CD4-positive, CD25-positive, alpha-beta regulatory T cell (primary cell): ENCODE measurements around the gene RFX3. TPM values are rescaled to one million over a fixed set of nuclear protein-coding genes. Genes with fewer than 3 reads are reported as not detected.
A peak's percentile ranks its signal among the peaks of the same experiment; 100 is the strongest.

Source experiments
- ATAC-seq, 2 donors: fragments of 150-1000 bp; cut with Tn5 transposase; one replicate each; pipeline ENCODE4 v1.10.0; 2021; ENCODE audit warnings: low read depth in 2 of 2, moderate number of reproducible peaks in 2 of 2, moderate library complexity in 1 of 2
- DNase-seq, 3 donors: peaks; one replicate each; pipeline versions ENCODE4 v3.0.0 to v3.0.0-alpha.2; 2012 to 2022; ENCODE audit warnings: mixed read lengths in 1 of 3
- H3K27ac ChIP-seq: one replicate; pipeline ENCODE4 v1.7.0; 2013; ENCODE audit warnings: mild to moderate bottlenecking, low read length; ENCODE audit not compliant: insufficient read depth, poor library complexity, severe bottlenecking
- H3K27me3 ChIP-seq: one replicate; pipeline ENCODE4 v1.7.0; 2013; ENCODE audit warnings: low read length; ENCODE audit not compliant: control insufficient read depth, insufficient read depth
- H3K36me3 ChIP-seq: one replicate; pipeline ENCODE4 v1.7.0; 2013; ENCODE audit warnings: mild to moderate bottlenecking, low read length, moderate library complexity; ENCODE audit not compliant: control insufficient read depth, insufficient read depth
- H3K4me1 ChIP-seq: 2 replicates; pipeline ENCODE4 v1.7.0; 2013; ENCODE audit warnings: mild to moderate bottlenecking, low read length; ENCODE audit not compliant: insufficient read depth, control insufficient read depth, poor library complexity, severe bottlenecking
- H3K4me3 ChIP-seq: one replicate; pipeline ENCODE4 v1.7.0; 2013; ENCODE audit warnings: low read depth, mild to moderate bottlenecking, low read length, moderate library complexity
- H3K9me3 ChIP-seq, 2 experiments: 1 replicate in 1 of 2; 2 replicates in 1 of 2; pipeline ENCODE4 v1.7.0; 2013; ENCODE audit warnings: low read length in 2 of 2, mild to moderate bottlenecking in 1 of 2, moderate library complexity in 1 of 2; ENCODE audit not compliant: control insufficient read depth in 2 of 2
- H3K27ac Mint-ChIP-seq, 3 donors: one replicate each; pipeline ENCODE4 v1.8.0; 2020 to 2022; ENCODE audit warnings: mild to moderate bottlenecking in 3 of 3, mixed read lengths in 3 of 3, moderate library complexity in 2 of 3
- H3K27me3 Mint-ChIP-seq: one replicate; pipeline ENCODE4 v1.8.0; 2022; ENCODE audit warnings: mild to moderate bottlenecking, mixed read lengths
- H3K36me3 Mint-ChIP-seq: one replicate; pipeline ENCODE4 v1.8.0; 2020; ENCODE audit warnings: mixed read lengths
- H3K4me1 Mint-ChIP-seq, 4 donors: one replicate each; pipeline ENCODE4 v1.8.0; 2020 to 2022; ENCODE audit warnings: mixed read lengths in 4 of 4, mild to moderate bottlenecking in 1 of 4
- H3K4me3 Mint-ChIP-seq, 4 donors: one replicate each; pipeline ENCODE4 v1.8.0; 2020 to 2022; ENCODE audit warnings: mild to moderate bottlenecking in 4 of 4, mixed read lengths in 4 of 4, moderate library complexity in 3 of 4
- H3K9me3 Mint-ChIP-seq, 7 donors: one replicate each; pipeline ENCODE4 v1.8.0; 2020 to 2022; ENCODE audit warnings: mixed read lengths in 7 of 7, mild to moderate bottlenecking in 3 of 7, moderate library complexity in 2 of 7
- polyA plus RNA-seq, 4 donors: library from polyadenylated mRNA; unstranded; fragments of 300-500 nt; fragmentation: Illumina TruSeq; gene quantifications; one replicate each; pipeline ENCODE4 v1.2.3, GENCODE V29; 2021
- total RNA-seq: library from RNA; stranded (reverse); gene quantifications from one replicate; pipeline ENCODE4 v1.2.3, GENCODE V29; 2022

The RFX3 gene
- total RNA-seq (40.4 TPM), polyA plus RNA-seq (1 to 10 TPM; 6.7 to 9.8 (median 7.3) TPM)

GRCh38 chr9:3525836-3526164, at the start of gene RFX3:
Gene RFX3 (minus strand): TSS chr9:3526001. CDS start chr9:3395588, 130,413 bp downstream.
- peak within 1 kb of the TSS; percentile 97 for H3K4me3 ChIP-seq
- Mint-ChIP-seq H3K4me1 (peaks cover 32 to 72% (median 50%) of the 10 kb centered on the region in 4 donors), H3K27me3 (peaks cover 13% of the 10 kb centered on the region), H3K9me3 (peaks cover 0 to 4% (median 0%) of the 10 kb centered on the region in 7 donors), H3K27ac (peak within 1 kb of the TSS; percentile 99 to 100 (median 100)), H3K36me3 (no peaks in the 10 kb centered on the region), H3K4me3 (peak within 1 kb of the TSS; percentile 97 to 99 (median 98))
- peak; percentile 61 to 64 for ATAC-seq
- no peaks in the 10 kb centered on the region for H3K9me3 ChIP-seq
- peaks cover 56% of the 10 kb centered on the region for H3K4me1 ChIP-seq
- H3K36me3 ChIP-seq = peaks cover 3% of the 10 kb centered on the region
- H3K27me3 ChIP-seq = no peaks in the 10 kb centered on the region
- DNase-seq = peak; percentile 88 to 96 (median 93)
- H3K27ac ChIP-seq = peak within 1 kb of the TSS; percentile 100

- H3K27ac Mint-ChIP-seq = no peak overlapping the region
- no peaks in the 10 kb centered on the region for H3K27me3 ChIP-seq
- H3K27ac ChIP-seq = no peak overlapping the region
- H3K4me1 ChIP-seq = no peaks in the 10 kb centered on the region
- no peaks in the 10 kb centered on the region for H3K9me3 Mint-ChIP-seq
- H3K4me3 ChIP-seq = no peak overlapping the region
- peaks cover 0 to 4% (median 2%) of the 10 kb centered on the region in 4 donors for H3K4me1 Mint-ChIP-seq
- ATAC-seq (no peak), DNase-seq (no peak)
- H3K36me3 ChIP-seq = no peaks in the 10 kb centered on the region
- H3K36me3 Mint-ChIP-seq = peaks cover 4% of the 10 kb centered on the region
- H3K27me3 Mint-ChIP-seq = no peaks in the 10 kb centered on the region
- H3K4me3 Mint-ChIP-seq = no peak overlapping the region
- no peaks in the 10 kb centered on the region for H3K9me3 ChIP-seq
These were observed 45.7 kb upstream of the RFX3 start for GRCh38 chr9:3571500-3571899.

- ATAC-seq (no peak), DNase-seq (no peak)
- Histone ChIP-seq H3K36me3 (no peaks in the 10 kb centered on the region), H3K4me1 (no peaks in the 10 kb centered on the region), H3K27ac (no peak overlapping the region), H3K4me3 (no peak overlapping the region), H3K9me3 (no peaks in the 10 kb centered on the region), H3K27me3 (no peaks in the 10 kb centered on the region)
- Mint-ChIP-seq H3K27ac (no peak overlapping the region), H3K27me3 (no peaks in the 10 kb centered on the region), H3K4me1 (peaks cover 0 to 4% (median 2%) of the 10 kb centered on the region in 4 donors), H3K4me3 (no peak overlapping the region), H3K36me3 (peaks cover 9% of the 10 kb centered on the region), H3K9me3 (no peaks in the 10 kb centered on the region)
These were observed 43.7 kb upstream of the RFX3 start for GRCh38 chr9:3569529-3569928.

GRCh38 chr9:3567988-3568387, 42.2 kb upstream of the RFX3 start:
- H3K4me3 Mint-ChIP-seq = no peak overlapping the region
- peak overlapping the region in 1 of 3 donors; percentile 14 for H3K27ac Mint-ChIP-seq
- ATAC-seq (no peak), DNase-seq (no peak)
- H3K9me3 Mint-ChIP-seq = no peaks in the 10 kb centered on the region
- no peak overlapping the region for H3K4me3 ChIP-seq
- H3K27me3 Mint-ChIP-seq = no peaks in the 10 kb centered on the region
- no peaks in the 10 kb centered on the region for H3K4me1 ChIP-seq
- no peaks in the 10 kb centered on the region for H3K9me3 ChIP-seq
- no peaks in the 10 kb centered on the region for H3K27me3 ChIP-seq
- peaks cover 9% of the 10 kb centered on the region for H3K36me3 Mint-ChIP-seq
- no peaks in the 10 kb centered on the region for H3K36me3 ChIP-seq
- H3K27ac ChIP-seq = no peak overlapping the region
- peaks cover 0 to 7% (median 2%) of the 10 kb centered on the region in 4 donors for H3K4me1 Mint-ChIP-seq

- Mint-ChIP-seq H3K27ac (no peak overlapping the region), H3K36me3 (peaks cover 34% of the 10 kb centered on the region), H3K9me3 (peaks cover 0 to 4% (median 0%) of the 10 kb centered on the region in 7 donors), H3K4me3 (no peak overlapping the region), H3K4me1 (peaks cover 0 to 8% (median 0%) of the 10 kb centered on the region in 4 donors), H3K27me3 (no peaks in the 10 kb centered on the region)
- ATAC-seq (no peak), DNase-seq (no peak)
- Histone ChIP-seq H3K27ac (no peak overlapping the region), H3K27me3 (no peaks in the 10 kb centered on the region), H3K4me1 (no peaks in the 10 kb centered on the region), H3K9me3 (no peaks in the 10 kb centered on the region), H3K36me3 (peaks cover 10% of the 10 kb centered on the region), H3K4me3 (no peak overlapping the region)
These were observed 27.4 kb upstream of the RFX3 start for GRCh38 chr9:3553076-3553765.

- Mint-ChIP-seq H3K4me3 (no peak overlapping the region), H3K36me3 (peaks cover 27% of the 10 kb centered on the region), H3K27ac (peak overlapping the region in 1 of 3 donors; percentile 12), H3K27me3 (no peaks in the 10 kb centered on the region), H3K4me1 (peaks cover 0 to 5% (median under 1%) of the 10 kb centered on the region in 4 donors), H3K9me3 (peaks cover 0 to 3% (median 0%) of the 10 kb centered on the region in 7 donors)
- no peaks in the 10 kb centered on the region for H3K4me1 ChIP-seq
- DNase-seq (no peak), ATAC-seq (no peak)
- H3K27me3 ChIP-seq = no peaks in the 10 kb centered on the region
- no peak overlapping the region for H3K27ac ChIP-seq
- no peak overlapping the region for H3K4me3 ChIP-seq
- H3K9me3 ChIP-seq = no peaks in the 10 kb centered on the region
- peaks cover 10% of the 10 kb centered on the region for H3K36me3 ChIP-seq
These were observed 23.4 kb upstream of the RFX3 start for GRCh38 chr9:3549225-3549624.

GRCh38 chr9:3548648-3549047, 22.8 kb upstream of the RFX3 start:
- Mint-ChIP-seq H3K36me3 (peaks cover 27% of the 10 kb centered on the region), H3K27ac (no peak overlapping the region), H3K4me3 (no peak overlapping the region), H3K27me3 (no peaks in the 10 kb centered on the region), H3K9me3 (peaks cover 0 to 3% (median 0%) of the 10 kb centered on the region in 7 donors), H3K4me1 (peaks cover 0 to 11% (median under 1%) of the 10 kb centered on the region in 4 donors)
- peaks cover 7% of the 10 kb centered on the region for H3K36me3 ChIP-seq
- H3K9me3 ChIP-seq = no peaks in the 10 kb centered on the region
- no peaks in the 10 kb centered on the region for H3K4me1 ChIP-seq
- H3K4me3 ChIP-seq = no peak overlapping the region
- no peaks in the 10 kb centered on the region for H3K27me3 ChIP-seq
- H3K27ac ChIP-seq = no peak overlapping the region
- DNase-seq (no peak), ATAC-seq (no peak)

- no peak overlapping the region for H3K27ac ChIP-seq
- no peak overlapping the region for H3K27ac Mint-ChIP-seq
- H3K27me3 ChIP-seq = no peaks in the 10 kb centered on the region
- no peaks in the 10 kb centered on the region for H3K36me3 ChIP-seq
- H3K36me3 Mint-ChIP-seq = peaks cover 14% of the 10 kb centered on the region
- H3K4me3 Mint-ChIP-seq = no peak overlapping the region
- ATAC-seq = no peak
- peaks cover 5 to 37% (median 9%) of the 10 kb centered on the region in 4 donors for H3K4me1 Mint-ChIP-seq
- no peaks in the 10 kb centered on the region for H3K27me3 Mint-ChIP-seq
- DNase-seq = no peak
- H3K9me3 Mint-ChIP-seq = peaks cover 0 to 4% (median 0%) of the 10 kb centered on the region in 7 donors
- no peaks in the 10 kb centered on the region for H3K4me1 ChIP-seq
- no peak overlapping the region for H3K4me3 ChIP-seq
- H3K9me3 ChIP-seq = no peaks in the 10 kb centered on the region
These were observed 15.4 kb upstream of the RFX3 start for GRCh38 chr9:3541206-3541605.
